Activated effector memory CD4-positive, alpha-beta T cell treated with anti-CD3 and anti-CD28 coated beads, Interleukin-2, amount 50 U/mL, for 16 hours (primary cell): ENCODE results near the gene GPX4.

ENCODE experiments used
- DNase-seq: peaks from one replicate; pipeline ENCODE4 v3.0.0-alpha.2; 2020

The GPX4 gene

GRCh38 chr19:1135454-1135853 is 31.7 kb downstream of the GPX4 start:
- no peak for DNase-seq

- DNase-seq = no peak
Observed at GRCh38 chr19:1136201-1136600, 32.4 kb downstream of the GPX4 start.

- DNase-seq = no peak
Observed at GRCh38 chr19:1136621-1137317, 33.0 kb downstream of the GPX4 start.

- no peak for DNase-seq
Observed at GRCh38 chr19:1138121-1138520, 34.3 kb downstream of the GPX4 start.

GRCh38 chr19:1139126-1139525 is 35.3 kb downstream of the GPX4 start:
- DNase-seq = no peak

GRCh38 chr19:1140272-1141027 is 36.7 kb downstream of the GPX4 start:
- DNase-seq = no peak

GRCh38 chr19:1141944-1142343 is 38.1 kb downstream of the GPX4 start:
- no peak for DNase-seq

- no peak for DNase-seq
Observed at GRCh38 chr19:1143828-1144399, 40.1 kb downstream of the GPX4 start.

GRCh38 chr19:1144741-1145140 is 40.9 kb downstream of the GPX4 start:
- DNase-seq = no peak

- DNase-seq = no peak
Observed at GRCh38 chr19:1145635-1146411, 42.0 kb downstream of the GPX4 start.

GRCh38 chr19:1146412-1146699 is 42.6 kb downstream of the GPX4 start:
- no peak for DNase-seq

GRCh38 chr19:1146858-1147780 is 43.3 kb downstream of the GPX4 start:
- no peak for DNase-seq

- DNase-seq = no peak
Observed at GRCh38 chr19:1147934-1148549, 44.2 kb downstream of the GPX4 start.

- DNase-seq = no peak
Observed at GRCh38 chr19:1149259-1150045, 45.7 kb downstream of the GPX4 start.

GRCh38 chr19:1150333-1151036 is 46.7 kb downstream of the GPX4 start:
- no peak for DNase-seq

- no peak for DNase-seq
Observed at GRCh38 chr19:1151037-1151724, 47.4 kb downstream of the GPX4 start.

GRCh38 chr19:1151917-1152587 is 48.3 kb downstream of the GPX4 start:
- DNase-seq = no peak

- DNase-seq = no peak
Observed at GRCh38 chr19:1153891-1154730, 50.3 kb downstream of the GPX4 start.
